Keratinocyte (primary cell): Measurements from ENCODE around the gene NTSR1. TPM values are rescaled to one million over a fixed set of nuclear protein-coding genes. Genes with fewer than 3 reads are reported as not detected.

ENCODE experiments used
- DNase-seq: peaks from one replicate; pipeline ENCODE4 v3.0.0-alpha.2; 2011; ENCODE audit warnings: low read depth, missing footprints, low spot score
- FAIRE-seq: peaks from 2 replicates; lab custom pipeline; 2011; peaks lifted over from hg19 to GRCh38; lab: Jason Lieb, UNC
- H2AFZ ChIP-seq: 2 replicates; pipeline ENCODE4 v1.6.0; 2012; ENCODE audit warnings: low read length, control low read depth, inconsistent platforms; ENCODE audit not compliant: control insufficient read depth
- H3K27ac ChIP-seq: 2 replicates; pipeline ENCODE4 v1.5.1; 2011; ENCODE audit warnings: low read length; ENCODE audit not compliant: control insufficient read depth, insufficient read depth
- H3K27me3 ChIP-seq: 3 replicates; pipeline ENCODE4 v1.6.0; 2011; ENCODE audit warnings: low read length; ENCODE audit not compliant: control insufficient read depth, insufficient read depth; ENCODE audit errors: extremely low read depth
- H3K36me3 ChIP-seq, 2 experiments: 2 replicates in 1 of 2; 3 replicates in 1 of 2; pipeline ENCODE4 v1.5.1; 2011; ENCODE audit warnings: low read length in 2 of 2, mild to moderate bottlenecking in 1 of 2; ENCODE audit not compliant: control insufficient read depth in 2 of 2, insufficient read depth in 2 of 2; ENCODE audit errors: extremely low read depth in 1 of 2
- H3K4me1 ChIP-seq: 3 replicates; pipeline ENCODE4 v1.5.1; 2011; ENCODE audit warnings: low read length; ENCODE audit not compliant: control insufficient read depth, insufficient read depth; ENCODE audit errors: extremely low read depth
- H3K4me2 ChIP-seq: 3 replicates; pipeline ENCODE4 v1.6.0; 2011; ENCODE audit warnings: low read depth, low read length; ENCODE audit not compliant: control insufficient read depth, insufficient read depth; ENCODE audit errors: extremely low read depth
- H3K4me3 ChIP-seq, 3 experiments: fragments of 200-600 bp in 1 of 3; sonication (generic) in 1 of 3; 2 replicates in 2 of 3; 3 replicates in 1 of 3; pipeline ENCODE4 v1.5.1; 2011 to 2016; ENCODE audit warnings: low read length in 3 of 3, mild to moderate bottlenecking in 3 of 3, control low read depth in 2 of 3, inconsistent platforms in 1 of 3, low read depth in 1 of 3, mixed read lengths in 1 of 3, mixed run types in 1 of 3, moderate library complexity in 1 of 3; ENCODE audit not compliant: control insufficient read depth in 2 of 3, insufficient read depth in 2 of 3; ENCODE audit errors: extremely low read depth in 1 of 3
- H3K79me2 ChIP-seq: 2 replicates; pipeline ENCODE4 v1.6.0; 2012; ENCODE audit warnings: low read length; ENCODE audit not compliant: control insufficient read depth, insufficient read depth
- H3K9ac ChIP-seq: 3 replicates; pipeline ENCODE4 v1.6.0; 2011; ENCODE audit warnings: low read length; ENCODE audit not compliant: control insufficient read depth, insufficient read depth; ENCODE audit errors: extremely low read depth
- H3K9me1 ChIP-seq: 3 replicates; pipeline ENCODE4 v1.6.0; 2011; ENCODE audit warnings: low read length; ENCODE audit not compliant: control insufficient read depth, insufficient read depth; ENCODE audit errors: extremely low read depth
- H3K9me3 ChIP-seq: 2 replicates; pipeline ENCODE4 v1.5.1; 2012; ENCODE audit warnings: low read depth, low read length; ENCODE audit not compliant: control insufficient read depth
- H4K20me1 ChIP-seq: 3 replicates; pipeline ENCODE4 v1.6.0; 2011; ENCODE audit warnings: low read length; ENCODE audit not compliant: control insufficient read depth, insufficient read depth; ENCODE audit errors: extremely low read depth
- EZH2 ChIP-seq: IDR thresholded peaks from one replicate; pipeline ENCODE4 v1.6.1; 2012; ENCODE audit warnings: inconsistent platforms, mild to moderate bottlenecking, low read length, moderate library complexity
- dilution Hi-C: fragments of 300-500 bp; cut with MboI; formaldehyde crosslinking; loops from one replicate; pipeline ENCODE4 v1.7.0; 2020; ENCODE audit warnings: low sequenced_read_pairs; ENCODE audit not compliant: extremely low pct_ligation_motif_present
- polyA plus RNA-seq, 5 experiments: library from polyadenylated mRNA; depleted of rRNA in 3 of 5; stranded (reverse) in 3 of 5; stranded (forward) in 1 of 5; unstranded in 1 of 5; fragments of >200 nt; gene quantifications; 1 replicate in 1 of 5; 2 replicates in 3 of 5; 3 replicates in 1 of 5; pipeline versions ENCODE4 v1.2.1 to v1.2.3, GENCODE V29; 2011 to 2012; ENCODE audit warnings: missing spikeins in 2 of 5, low read depth in 1 of 5, low replicate concordance in 1 of 5
- TF ChIP-seq, protein P1 (sequence below), 3 experiments: IDR thresholded peaks in 1 of 3; conservative IDR thresholded peaks in 1 of 3; optimal IDR thresholded peaks in 1 of 3; 2 replicates in 2 of 3; 3 replicates in 1 of 3; pipeline versions ENCODE3 to v1.5.1; 2011; ENCODE audit warnings: low read length in 3 of 3, mild to moderate bottlenecking in 3 of 3, moderate library complexity in 2 of 3, control low read depth in 1 of 3, inconsistent platforms in 1 of 3; ENCODE audit not compliant: insufficient read depth in 2 of 3; ENCODE audit errors: extremely low read depth in 1 of 3

Gene NTSR1
- polyA plus RNA-seq, 1 donor (not counting 4 experiments of a cell fraction or from before 2014, with no cell fraction given) = 0.55 TPM

DNA sequence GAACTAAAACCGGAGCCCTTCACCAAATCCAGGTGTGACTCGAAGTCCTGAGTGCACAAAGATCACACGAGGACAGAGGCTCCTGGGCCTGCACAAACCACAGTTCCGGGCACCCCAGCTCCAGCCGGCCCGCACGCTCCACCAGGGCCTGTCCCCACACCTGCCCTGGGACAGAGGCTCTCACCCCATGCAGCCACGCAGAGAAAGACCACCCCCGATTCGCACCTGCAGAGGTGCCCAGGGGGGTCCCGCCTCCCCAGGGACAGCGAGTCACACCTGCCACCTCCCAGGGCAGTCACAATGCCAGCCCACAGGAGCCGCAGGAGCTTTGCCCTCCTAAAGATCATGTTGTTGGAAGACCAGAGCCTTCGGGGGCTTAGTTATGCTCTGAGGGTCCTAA is 62.3 kb downstream of the NTSR1 start:
- H3K79me2 ChIP-seq = no peaks in the 10 kb centered on the region
- TF ChIP-seq EZH2 = no peak
- TF ChIP-seq, protein P1, sequence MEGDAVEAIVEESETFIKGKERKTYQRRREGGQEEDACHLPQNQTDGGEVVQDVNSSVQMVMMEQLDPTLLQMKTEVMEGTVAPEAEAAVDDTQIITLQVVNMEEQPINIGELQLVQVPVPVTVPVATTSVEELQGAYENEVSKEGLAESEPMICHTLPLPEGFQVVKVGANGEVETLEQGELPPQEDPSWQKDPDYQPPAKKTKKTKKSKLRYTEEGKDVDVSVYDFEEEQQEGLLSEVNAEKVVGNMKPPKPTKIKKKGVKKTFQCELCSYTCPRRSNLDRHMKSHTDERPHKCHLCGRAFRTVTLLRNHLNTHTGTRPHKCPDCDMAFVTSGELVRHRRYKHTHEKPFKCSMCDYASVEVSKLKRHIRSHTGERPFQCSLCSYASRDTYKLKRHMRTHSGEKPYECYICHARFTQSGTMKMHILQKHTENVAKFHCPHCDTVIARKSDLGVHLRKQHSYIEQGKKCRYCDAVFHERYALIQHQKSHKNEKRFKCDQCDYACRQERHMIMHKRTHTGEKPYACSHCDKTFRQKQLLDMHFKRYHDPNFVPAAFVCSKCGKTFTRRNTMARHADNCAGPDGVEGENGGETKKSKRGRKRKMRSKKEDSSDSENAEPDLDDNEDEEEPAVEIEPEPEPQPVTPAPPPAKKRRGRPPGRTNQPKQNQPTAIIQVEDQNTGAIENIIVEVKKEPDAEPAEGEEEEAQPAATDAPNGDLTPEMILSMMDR (optimal IDR thresholded peaks at IDR 0.05 in 1 of 3, IDR thresholded peaks at IDR 0.05 in 1 of 3, conservative IDR thresholded peaks at IDR 0.05 in 1 of 3; ENCODE audit: extremely low read depth in 1 of 3, insufficient read depth in 2 of 3, low read length in 3 of 3) = no peak
- FAIRE-seq (no peak), DNase-seq (no peak)
- no peak overlapping the region for H3K4me2 ChIP-seq
- no peaks in the 10 kb centered on the region for H4K20me1 ChIP-seq
- H3K4me1 ChIP-seq = peaks cover 29% of the 10 kb centered on the region
- no peaks in the 10 kb centered on the region for H3K9me3 ChIP-seq
- peaks cover 13% of the 10 kb centered on the region for H3K27me3 ChIP-seq
- H3K9ac ChIP-seq = no peak overlapping the region
- H2AFZ ChIP-seq = no peak overlapping the region
- no peaks in the 10 kb centered on the region for H3K36me3 ChIP-seq
- no peak overlapping the region for H3K27ac ChIP-seq
- no peaks in the 10 kb centered on the region for H3K9me1 ChIP-seq
- H3K4me3 ChIP-seq = no peak overlapping the region
- dilution Hi-C loops = no loop called here

- no peak for DNase-seq
- H4K20me1 ChIP-seq = no peaks in the 10 kb centered on the region
- no peaks in the 10 kb centered on the region for H3K9me1 ChIP-seq
- H3K79me2 ChIP-seq = no peaks in the 10 kb centered on the region
- dilution Hi-C loops = no loop called here
- H3K9me3 ChIP-seq = no peaks in the 10 kb centered on the region
- no peak overlapping the region for H3K4me2 ChIP-seq
- H3K4me3 ChIP-seq = no peak overlapping the region
- no peaks in the 10 kb centered on the region for H3K36me3 ChIP-seq
- peaks cover 32% of the 10 kb centered on the region for H3K4me1 ChIP-seq
- no peak for FAIRE-seq
- H2AFZ ChIP-seq = no peak overlapping the region
- peaks cover 7% of the 10 kb centered on the region for H3K27me3 ChIP-seq
- no peak overlapping the region for H3K9ac ChIP-seq
- TF ChIP-seq EZH2 = no peak
- TF ChIP-seq, protein P1 (optimal IDR thresholded peaks at IDR 0.05 in 1 of 3, IDR thresholded peaks at IDR 0.05 in 1 of 3, conservative IDR thresholded peaks at IDR 0.05 in 1 of 3; ENCODE audit: extremely low read depth in 1 of 3, insufficient read depth in 2 of 3, low read length in 3 of 3) = no peak
- no peak overlapping the region for H3K27ac ChIP-seq
Observed at GRCh38 chr20:62771396-62772102, 62.9 kb downstream of the NTSR1 start.
